Sigmoid colon (tissue), 7 donors: ENCODE results near the gene CARD9. TPM values are rescaled to one million over a fixed set of nuclear protein-coding genes. Genes with fewer than 3 reads are reported as not detected.

Source experiments
- DNase-seq: peaks from one replicate; pipeline ENCODE4 v3.0.0-alpha.2; 2019
- H3K27ac ChIP-seq, 4 donors: fragments of 200-600 bp; sonication (generic); one replicate each; pipeline ENCODE4 v1.5.1; 2016 to 2019; ENCODE audit warnings: mild to moderate bottlenecking in 1 of 4
- H3K27me3 ChIP-seq, 3 donors: fragments of 200-600 bp; sonication (generic); one replicate each; pipeline ENCODE4 v1.5.1; 2019; ENCODE audit warnings: mild to moderate bottlenecking in 1 of 3
- H3K36me3 ChIP-seq, 4 donors: fragments of 200-600 bp; sonication (generic); one replicate each; pipeline ENCODE4 v1.5.1; 2016 to 2019
- H3K4me1 ChIP-seq, 4 donors: fragments of 200-600 bp; sonication (generic); one replicate each; pipeline ENCODE4 v1.5.1; 2017 to 2019
- H3K4me3 ChIP-seq, 4 donors: fragments of 200-600 bp; sonication (generic); one replicate each; pipeline ENCODE4 v1.5.1; 2017 to 2019; ENCODE audit warnings: mild to moderate bottlenecking in 2 of 4, moderate library complexity in 1 of 4
- H3K9me3 ChIP-seq, 4 donors: fragments of 200-600 bp in 3 of 4; sonication (generic) in 3 of 4; one replicate each; pipeline versions ENCODE4 v1.5.1 to v1.6.1; 2013 to 2019
- EP300 ChIP-seq, 4 donors: sonication (generic); formaldehyde crosslinking; IDR thresholded peaks; one replicate each; pipeline ENCODE4 v1.6.1; 2017; ENCODE audit warnings: antibody characterized with exemption in 4 of 4
- POLR2A ChIP-seq, 2 donors: fragments of 450-650 bp; IDR thresholded peaks; one replicate each; pipeline ENCODE4 v1.6.1; 2016; ENCODE audit warnings: antibody characterized with exemption in 2 of 2, mild to moderate bottlenecking in 2 of 2, moderate library complexity in 2 of 2
- POLR2AphosphoS5 ChIP-seq, 4 donors: sonication (generic); formaldehyde crosslinking; IDR thresholded peaks; one replicate each; pipeline ENCODE4 v1.6.1; 2017; ENCODE audit warnings: antibody characterized with exemption in 4 of 4
- WGBS, 2 donors: extraction: QIAGEN DNeasy Blood & Tissue Kit; methylation state at CpG; one replicate each; pipeline ENCODE4 v1.1.7; 2013; 5-methylcytosine and 5-hydroxymethylcytosine counted together
- intact Hi-C: fragments of 100-400 bp; cut with DNase I; formaldehyde crosslinking; loops from one replicate; pipeline ENCODE4 v1.15.1; 2023
- polyA plus RNA-seq, 3 donors: library from polyadenylated mRNA; stranded (reverse); fragments of 200-250 nt; gene quantifications; one replicate each; pipeline ENCODE4 v1.2.3, GENCODE V29; 2013
- total RNA-seq, 4 donors: library from RNA; depleted of rRNA; stranded (reverse); fragments of >200 nt; gene quantifications; one replicate each; pipeline ENCODE4 v1.1.0, GENCODE V29; 2016
- TF ChIP-seq, protein P1 (sequence below), 4 experiments: fragments of 450-650 bp in 3 of 4; fragments of 200-600 bp in 1 of 4; IDR thresholded peaks; one replicate each; pipeline ENCODE4 v1.5.1; 2016 to 2019; ENCODE audit warnings: antibody characterized with exemption in 4 of 4, mild to moderate bottlenecking in 3 of 4, moderate library complexity in 2 of 4
- donor health status: healthy with polysubstance abuse.
- donor health status: Bipolar disorder and iron deficiency.
- donor health status: healthy.

Gene CARD9
- total and polyA plus RNA-seq, 7 donors, result 1.5 to 6.9 (median 2.3) TPM

DNA sequence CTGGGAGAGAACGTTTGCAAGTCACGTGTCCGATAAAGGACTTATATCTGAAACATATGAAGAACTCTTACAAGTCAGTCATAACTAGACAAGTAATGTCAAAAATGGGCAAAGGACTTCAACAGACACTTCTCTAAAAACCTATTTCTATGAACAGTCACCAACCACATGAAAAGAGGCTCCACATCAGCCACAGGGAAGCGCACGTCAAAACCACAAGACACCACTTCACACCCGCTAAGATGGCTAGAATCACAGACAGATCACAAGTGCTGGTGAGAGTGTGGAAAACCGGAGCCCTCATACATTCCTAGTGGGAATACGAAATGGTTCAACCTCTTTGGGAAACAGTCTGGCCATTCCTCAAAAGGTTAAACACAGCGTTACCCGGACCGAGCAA lies 11.5 kb upstream of the CARD9 start:
- Histone ChIP-seq H3K27ac (no peak overlapping the region), H3K27me3 (no peaks in the 10 kb centered on the region), H3K4me3 (no peak overlapping the region), H3K36me3 (peaks cover 22 to 90% (median 43%) of the 10 kb centered on the region in 4 donors), H3K9me3 (no peaks in the 10 kb centered on the region), H3K4me1 (no peaks in the 10 kb centered on the region)
- TF ChIP-seq POLR2A (IDR thresholded peaks at IDR 0.05) (no peak), POLR2AphosphoS5 (IDR thresholded peaks at IDR 0.05) (no peak), EP300 (IDR thresholded peaks at IDR 0.05) (no peak)
- TF ChIP-seq, protein P1, sequence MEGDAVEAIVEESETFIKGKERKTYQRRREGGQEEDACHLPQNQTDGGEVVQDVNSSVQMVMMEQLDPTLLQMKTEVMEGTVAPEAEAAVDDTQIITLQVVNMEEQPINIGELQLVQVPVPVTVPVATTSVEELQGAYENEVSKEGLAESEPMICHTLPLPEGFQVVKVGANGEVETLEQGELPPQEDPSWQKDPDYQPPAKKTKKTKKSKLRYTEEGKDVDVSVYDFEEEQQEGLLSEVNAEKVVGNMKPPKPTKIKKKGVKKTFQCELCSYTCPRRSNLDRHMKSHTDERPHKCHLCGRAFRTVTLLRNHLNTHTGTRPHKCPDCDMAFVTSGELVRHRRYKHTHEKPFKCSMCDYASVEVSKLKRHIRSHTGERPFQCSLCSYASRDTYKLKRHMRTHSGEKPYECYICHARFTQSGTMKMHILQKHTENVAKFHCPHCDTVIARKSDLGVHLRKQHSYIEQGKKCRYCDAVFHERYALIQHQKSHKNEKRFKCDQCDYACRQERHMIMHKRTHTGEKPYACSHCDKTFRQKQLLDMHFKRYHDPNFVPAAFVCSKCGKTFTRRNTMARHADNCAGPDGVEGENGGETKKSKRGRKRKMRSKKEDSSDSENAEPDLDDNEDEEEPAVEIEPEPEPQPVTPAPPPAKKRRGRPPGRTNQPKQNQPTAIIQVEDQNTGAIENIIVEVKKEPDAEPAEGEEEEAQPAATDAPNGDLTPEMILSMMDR (IDR thresholded peaks at IDR 0.05), result no peak
- 75 to 90% methylated on average over 11 of the region's 11 CpGs for WGBS, 2 donors
- no peak for DNase-seq
- intact Hi-C loops, result no loop called here

DNA sequence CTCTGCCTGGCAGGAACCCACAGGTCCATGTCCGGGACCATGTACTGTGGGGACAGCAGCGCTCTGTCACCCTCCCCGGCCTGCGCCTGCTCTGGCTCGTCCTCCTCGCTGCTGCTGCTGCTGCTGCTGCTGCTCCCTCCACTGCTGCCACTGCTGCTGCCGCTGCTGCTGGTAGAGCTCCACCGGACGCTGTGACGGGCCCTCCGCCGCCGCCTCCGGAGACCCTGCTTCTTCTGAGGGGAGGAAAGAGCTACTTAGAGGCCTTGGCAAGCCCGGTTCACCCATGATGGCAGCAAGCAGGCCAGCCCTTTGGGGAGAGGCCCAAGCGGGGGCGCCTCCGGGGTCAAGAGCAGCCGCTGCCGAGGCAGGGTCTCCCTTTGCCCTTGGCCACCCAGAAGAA lies 10.0 kb upstream of the CARD9 start:
- Histone ChIP-seq H3K9me3 (no peaks in the 10 kb centered on the region), H3K27me3 (no peaks in the 10 kb centered on the region), H3K4me3 (no peak overlapping the region), H3K36me3 (peaks cover 20 to 90% (median 39%) of the 10 kb centered on the region in 4 donors), H3K4me1 (no peaks in the 10 kb centered on the region), H3K27ac (no peak overlapping the region)
- TF ChIP-seq, protein P1 (IDR thresholded peaks at IDR 0.05), result no peak
- DNase-seq, result no peak
- intact Hi-C loops, result no loop called here
- 97 to 98% methylated on average over 20 of the region's 20 CpGs for WGBS, 2 donors

DNA sequence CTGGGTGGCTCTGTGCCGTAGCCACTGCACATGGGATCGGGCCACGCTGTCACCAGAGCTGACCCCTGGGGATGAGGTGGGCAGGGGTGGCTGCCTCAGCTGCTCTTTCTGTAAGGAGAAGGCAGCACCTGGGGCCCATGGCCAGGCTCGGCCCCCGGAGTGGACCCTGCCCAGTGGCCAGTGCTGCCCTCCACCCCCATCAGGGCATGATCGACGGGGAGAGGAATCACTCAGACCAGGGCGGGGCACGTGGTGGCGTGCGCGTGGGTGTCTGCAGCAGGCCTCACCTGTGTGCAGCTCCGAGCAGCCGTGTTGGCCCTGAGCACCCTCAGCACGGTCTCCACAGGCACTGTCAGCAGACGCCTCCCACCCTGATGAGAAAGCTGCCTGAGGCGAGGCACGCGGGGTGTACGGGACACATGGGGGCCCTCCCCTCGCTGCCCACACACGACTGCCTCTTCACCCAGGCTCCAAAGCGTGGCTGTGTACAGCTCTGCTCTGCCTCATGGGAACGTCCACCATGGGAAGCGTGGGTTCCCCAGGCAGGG lies 8.6 kb upstream of the CARD9 start:
- Histone ChIP-seq H3K27ac (no peak overlapping the region), H3K4me1 (no peaks in the 10 kb centered on the region), H3K36me3 (peaks cover 7 to 79% (median 30%) of the 10 kb centered on the region in 4 donors), H3K27me3 (no peaks in the 10 kb centered on the region), H3K9me3 (no peaks in the 10 kb centered on the region), H3K4me3 (no peak overlapping the region)
- TF ChIP-seq, protein P1 (IDR thresholded peaks at IDR 0.05), result no peak
- TF ChIP-seq POLR2A (IDR thresholded peaks at IDR 0.05) (no peak), EP300 (IDR thresholded peaks at IDR 0.05) (no peak), POLR2AphosphoS5 (IDR thresholded peaks at IDR 0.05) (no peak)
- intact Hi-C loops, result no loop called here
- WGBS, 2 donors, result 91 to 95% methylated on average over 25 of the region's 25 CpGs
- DNase-seq, result no peak

DNA sequence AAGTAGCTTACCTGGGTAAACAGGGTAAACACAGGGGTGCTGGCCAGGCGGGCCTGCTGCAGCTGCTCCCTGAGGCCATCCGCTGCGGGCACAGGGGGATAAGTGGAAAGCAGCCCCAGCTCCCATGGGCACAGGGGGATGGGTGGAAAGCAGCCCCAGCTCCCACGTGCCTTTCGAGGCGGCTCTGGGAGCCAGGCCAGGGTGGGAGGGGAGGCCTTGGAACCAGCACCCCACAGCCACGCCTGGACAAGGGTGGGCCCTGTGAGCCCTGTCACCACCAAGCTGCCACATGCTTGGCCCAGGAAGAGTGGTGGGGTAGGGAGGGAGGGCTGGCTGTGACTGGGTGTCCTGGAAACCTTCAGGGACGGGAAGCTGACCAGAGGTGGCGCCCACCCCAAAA lies 7.8 kb upstream of the CARD9 start:
- H3K27me3 ChIP-seq, result no peaks in the 10 kb centered on the region
- H3K36me3 ChIP-seq, result peaks cover 7 to 72% (median 28%) of the 10 kb centered on the region in 4 donors
- TF ChIP-seq POLR2A (IDR thresholded peaks at IDR 0.05), result no peak
- no peak for TF ChIP-seq POLR2AphosphoS5 (IDR thresholded peaks at IDR 0.05)
- TF ChIP-seq, protein P1 (IDR thresholded peaks at IDR 0.05), result no peak
- TF ChIP-seq EP300 (IDR thresholded peaks at IDR 0.05), result no peak
- no peaks in the 10 kb centered on the region for H3K9me3 ChIP-seq
- WGBS, 2 donors, result 88 to 92% methylated on average over 9 of the region's 9 CpGs
- H3K4me3 ChIP-seq, result no peak overlapping the region
- H3K4me1 ChIP-seq, result no peaks in the 10 kb centered on the region
- no peak for DNase-seq
- intact Hi-C loops, result no loop called here
- no peak overlapping the region for H3K27ac ChIP-seq

DNA sequence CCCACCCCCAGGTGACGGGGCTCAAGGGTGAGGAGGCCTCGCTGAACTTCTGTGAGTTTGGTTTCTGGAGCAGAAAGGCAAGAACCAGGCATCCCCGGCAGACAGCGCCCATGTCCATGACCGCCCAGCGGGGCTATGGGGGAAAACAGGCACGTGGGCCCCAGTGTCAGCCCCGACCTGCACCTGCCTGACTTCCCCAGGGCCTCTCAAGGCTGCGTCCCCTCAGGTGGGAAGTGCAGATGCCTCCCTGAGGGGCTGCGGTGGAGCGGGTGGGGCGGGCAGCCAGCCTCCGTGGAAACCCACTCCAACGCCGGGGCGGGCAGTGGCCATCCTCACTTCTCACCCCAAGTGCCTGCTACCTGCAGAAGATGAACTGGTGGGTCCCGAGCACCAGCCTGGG lies 6.9 kb upstream of the CARD9 start:
- Histone ChIP-seq H3K9me3 (no peaks in the 10 kb centered on the region), H3K36me3 (peaks cover 7 to 71% (median 28%) of the 10 kb centered on the region in 4 donors), H3K27ac (no peak overlapping the region), H3K4me1 (no peaks in the 10 kb centered on the region), H3K27me3 (no peaks in the 10 kb centered on the region), H3K4me3 (no peak overlapping the region)
- DNase-seq, result no peak
- TF ChIP-seq, protein P1 (IDR thresholded peaks at IDR 0.05), result no peak
- TF ChIP-seq EP300 (IDR thresholded peaks at IDR 0.05) (no peak), POLR2AphosphoS5 (IDR thresholded peaks at IDR 0.05) (no peak), POLR2A (IDR thresholded peaks at IDR 0.05) (no peak)
- intact Hi-C loops, result no loop called here
- WGBS, 2 donors, result 94 to 95% methylated on average over 17 of the region's 17 CpGs
